K562 (cell line): ENCODE results near the gene PRUNE1. TPM values are rescaled to one million over a fixed set of nuclear protein-coding genes. Genes with fewer than 3 reads are reported as not detected.

Source experiments
- CBFA2T3 ChIP-seq: fragments of 450-650 bp; IDR thresholded peaks from 2 replicates; pipeline ENCODE4 v1.6.1; 2017
- CTBP1 ChIP-seq: fragments of 450-650 bp; IDR thresholded peaks from 2 replicates; pipeline ENCODE4 v1.6.1; 2016; ENCODE audit warnings: borderline replicate concordance
- CXXC5 ChIP-seq: fragments of 250-450 bp; sonication (Bioruptor Pico); IDR thresholded peaks from 2 replicates; pipeline ENCODE4 v1.8.0; 2022; ENCODE audit warnings: inconsistent platforms, mild to moderate bottlenecking, moderate library complexity
- ETV1 ChIP-seq: fragments of 450-650 bp; conservative IDR thresholded peaks from 2 replicates; pipeline ENCODE4 v1.6.1; 2016; ENCODE audit warnings: missing genetic modification characterization, control low read depth, low read depth, missing compliant biosample characterization
- ETV5 ChIP-seq: sonication (generic); formaldehyde crosslinking; IDR thresholded peaks from 2 replicates; pipeline ENCODE4 v1.4.0; 2020; ENCODE audit warnings: low read depth, mild to moderate bottlenecking, missing genetic modification reagents
- MTA3 ChIP-seq: fragments of 450-650 bp; formaldehyde crosslinking; IDR thresholded peaks from 2 replicates; pipeline ENCODE4 v1.6.1; 2017; ENCODE audit warnings: mild to moderate bottlenecking, borderline replicate concordance
- MYC ChIP-seq, 2 experiments: fragments of 250-450 bp in 1 of 2; sonication (Bioruptor Pico) in 1 of 2; IDR thresholded peaks; 2 replicates each; pipeline versions ENCODE4 v1.5.1 to v1.6.1; 2012 to 2021; ENCODE audit warnings: low read depth in 2 of 2, borderline replicate concordance in 1 of 2, improper control_type of control experiment in 1 of 2, low read length in 1 of 2, mild to moderate bottlenecking in 1 of 2, moderate library complexity in 1 of 2
- NR2C1 ChIP-seq, 2 experiments: fragments of 450-650 bp; IDR thresholded peaks; 2 replicates each; pipeline ENCODE4 v1.6.1; 2017; ENCODE audit warnings: mild to moderate bottlenecking in 2 of 2, antibody characterized with exemption in 1 of 2, inconsistent platforms in 1 of 2, missing compliant biosample characterization in 1 of 2, missing genetic modification characterization in 1 of 2
- PHB ChIP-seq: fragments of 250-450 bp; sonication (Bioruptor Pico); IDR thresholded peaks from 2 replicates; pipeline ENCODE4 v1.5.0; 2021
- POLR3G ChIP-seq: IDR thresholded peaks from 2 replicates; pipeline ENCODE4 v1.6.1; 2011; ENCODE audit not compliant: insufficient read length, insufficient replicate concordance; ENCODE audit errors: extremely low read depth
- RFX1 ChIP-seq: fragments of 450-650 bp; IDR thresholded peaks from 2 replicates; pipeline ENCODE4 v1.6.1; 2016; ENCODE audit warnings: mild to moderate bottlenecking, moderate library complexity
- SAP30 ChIP-seq: fragments of 200-600 bp; sonication (generic); IDR thresholded peaks from 2 replicates; pipeline ENCODE4 v1.6.1; 2012; ENCODE audit warnings: borderline replicate concordance, low read depth, mild to moderate bottlenecking, moderate library complexity, low read length, control low read depth, inconsistent platforms; ENCODE audit not compliant: insufficient read depth, poor library complexity, severe bottlenecking
- SIX5 ChIP-seq, 2 experiments: IDR thresholded peaks; 2 replicates each; pipeline ENCODE4 v1.6.1; 2011; ENCODE audit warnings: low read length in 2 of 2, borderline replicate concordance in 1 of 2, low read depth in 1 of 2, mild to moderate bottlenecking in 1 of 2, moderate library complexity in 1 of 2; ENCODE audit not compliant: insufficient read depth in 1 of 2
- SREBF2 ChIP-seq: sonication (generic); formaldehyde crosslinking; IDR thresholded peaks from 2 replicates; pipeline ENCODE4 v1.4.0; 2020; ENCODE audit warnings: mild to moderate bottlenecking, missing genetic modification reagents
- SUPT5H ChIP-seq: fragments of 450-650 bp; IDR thresholded peaks from 2 replicates; pipeline ENCODE4 v1.6.1; 2016
- TAF9B ChIP-seq: fragments of 450-650 bp; IDR thresholded peaks from 2 replicates; pipeline ENCODE4 v1.6.1; 2018; ENCODE audit warnings: mild to moderate bottlenecking; ENCODE audit not compliant: partially characterized antibody
- ZNF583 ChIP-seq: fragments of 250-450 bp; sonication (Bioruptor Pico); IDR thresholded peaks from 2 replicates; pipeline ENCODE4 v1.4.0; 2020
- ZNF668 ChIP-seq: fragments of 250-450 bp; sonication (Bioruptor Pico); IDR thresholded peaks from 2 replicates; pipeline ENCODE4 v1.8.0; 2022; ENCODE audit warnings: mild to moderate bottlenecking, inconsistent platforms
- polyA plus RNA-seq, 8 experiments: library from polyadenylated mRNA; depleted of rRNA in 4 of 8; stranded (reverse) in 5 of 8; unstranded in 3 of 8; fragments of >200 nt; fragmentation: Nextera tagmentation in 2 of 8; fragmentation: Illumina TruSeq in 1 of 8; extraction: Ambion mirVana in 2 of 8; extraction: Trizol in 1 of 8; gene quantifications; 2 replicates each; pipeline versions ENCODE4 v1.2.1 to v1.2.3, GENCODE V29; 2011 to 2014; ENCODE audit warnings: inconsistent platforms in 1 of 8, missing spikeins in 1 of 8
- total RNA-seq, 7 experiments: library from RNA; depleted of rRNA in 6 of 7; stranded (reverse); fragments of >200 nt in 6 of 7; fragmentation: Illumina TruSeq in 2 of 7; extraction: Trizol in 2 of 7; gene quantifications; 2 replicates each; pipeline versions ENCODE4 v1.2.1 to v1.2.3, GENCODE V29; 2011 to 2021; ENCODE audit warnings: low replicate concordance in 1 of 7
- TF ChIP-seq, protein P1 (sequence below): sonication (generic); formaldehyde crosslinking; IDR thresholded peaks from 2 replicates; pipeline ENCODE4 v1.5.0; 2020; ENCODE audit warnings: missing genetic modification reagents
- TF ChIP-seq, protein P2 (sequence below): fragments of 250-450 bp; sonication (Bioruptor Pico); IDR thresholded peaks from 2 replicates; pipeline ENCODE4 v1.4.0; 2020; ENCODE audit warnings: mild to moderate bottlenecking, moderate library complexity
- TF ChIP-seq, protein P3 (sequence below): fragments of 450-650 bp; IDR thresholded peaks from 2 replicates; pipeline ENCODE4 v1.6.1; 2017; ENCODE audit warnings: mild to moderate bottlenecking, moderate library complexity
- TF ChIP-seq, protein P4 (sequence below): fragments of 250-450 bp; sonication (Bioruptor Pico); IDR thresholded peaks from 2 replicates; pipeline ENCODE4 v1.9.0; 2021; ENCODE audit warnings: mild to moderate bottlenecking

The PRUNE1 gene
- total and polyA plus RNA-seq, 9 of the 15 experiments (the other 6 are each of a cell fraction or from before 2014, with no cell fraction given) = 16.7 to 48.3 (median 26.2) TPM

DNA sequence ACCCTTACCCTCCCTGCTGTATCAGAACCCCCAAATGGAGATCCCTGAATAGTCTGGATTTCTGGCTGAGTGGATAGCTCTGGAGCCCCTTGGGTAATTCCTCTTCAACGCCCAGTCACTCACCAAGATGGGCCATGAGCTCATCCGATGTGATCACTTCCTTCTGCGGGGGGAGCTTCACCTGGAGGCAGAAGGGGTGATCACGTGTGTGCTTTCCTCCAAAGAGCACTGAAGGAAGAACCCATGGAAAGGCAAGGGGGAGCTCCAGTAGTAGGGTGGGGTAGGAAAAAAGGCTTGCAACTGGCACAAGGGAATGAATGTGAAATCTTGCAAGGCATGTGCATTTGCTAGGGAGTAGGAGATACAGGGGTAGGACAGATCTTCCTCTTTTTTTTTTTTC is 6.6 kb upstream of the PRUNE1 start (continued):
- peak; percentile 62 for TF ChIP-seq ETV1 (tag)
- TF ChIP-seq MTA3 = no peak
- TF ChIP-seq SAP30 = no peak
- TF ChIP-seq MYC (IDR thresholded peaks at IDR 0.05; ENCODE audit: low read depth, low read length) = peak; percentile 27; the same call in 1 of the 2 replicates
- TF ChIP-seq MYC (CRISPR knock-in tag; IDR thresholded peaks at IDR 0.05; ENCODE audit: borderline replicate concordance, low read depth) = no peak
- TF ChIP-seq RFX1 = no peak
- no peak for TF ChIP-seq POLR3G
- TF ChIP-seq, protein P1, sequence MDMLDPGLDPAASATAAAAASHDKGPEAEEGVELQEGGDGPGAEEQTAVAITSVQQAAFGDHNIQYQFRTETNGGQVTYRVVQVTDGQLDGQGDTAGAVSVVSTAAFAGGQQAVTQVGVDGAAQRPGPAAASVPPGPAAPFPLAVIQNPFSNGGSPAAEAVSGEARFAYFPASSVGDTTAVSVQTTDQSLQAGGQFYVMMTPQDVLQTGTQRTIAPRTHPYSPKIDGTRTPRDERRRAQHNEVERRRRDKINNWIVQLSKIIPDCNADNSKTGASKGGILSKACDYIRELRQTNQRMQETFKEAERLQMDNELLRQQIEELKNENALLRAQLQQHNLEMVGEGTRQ (CRISPR knock-in tag) = peak; percentile 73
- 0 out of 2 replicates have a peak, but pooled peaks have one; percentile 54 for TF ChIP-seq ETV5 (CRISPR knock-in tag)
- no peak for TF ChIP-seq SIX5 (IDR thresholded peaks at IDR 0.05; ENCODE audit: borderline replicate concordance in 1 of 2, insufficient read depth in 1 of 2, low read depth in 1 of 2, low read length in 2 of 2)
- TF ChIP-seq CTBP1 = peak; percentile 60; the same call in 1 of the 2 replicates
- no peak for TF ChIP-seq SUPT5H
- no peak for TF ChIP-seq ZNF583 (CRISPR knock-in tag)
- peak; percentile 18; the same call in 1 of the 2 replicates for TF ChIP-seq CXXC5 (CRISPR knock-in tag)
- TF ChIP-seq, protein P2, sequence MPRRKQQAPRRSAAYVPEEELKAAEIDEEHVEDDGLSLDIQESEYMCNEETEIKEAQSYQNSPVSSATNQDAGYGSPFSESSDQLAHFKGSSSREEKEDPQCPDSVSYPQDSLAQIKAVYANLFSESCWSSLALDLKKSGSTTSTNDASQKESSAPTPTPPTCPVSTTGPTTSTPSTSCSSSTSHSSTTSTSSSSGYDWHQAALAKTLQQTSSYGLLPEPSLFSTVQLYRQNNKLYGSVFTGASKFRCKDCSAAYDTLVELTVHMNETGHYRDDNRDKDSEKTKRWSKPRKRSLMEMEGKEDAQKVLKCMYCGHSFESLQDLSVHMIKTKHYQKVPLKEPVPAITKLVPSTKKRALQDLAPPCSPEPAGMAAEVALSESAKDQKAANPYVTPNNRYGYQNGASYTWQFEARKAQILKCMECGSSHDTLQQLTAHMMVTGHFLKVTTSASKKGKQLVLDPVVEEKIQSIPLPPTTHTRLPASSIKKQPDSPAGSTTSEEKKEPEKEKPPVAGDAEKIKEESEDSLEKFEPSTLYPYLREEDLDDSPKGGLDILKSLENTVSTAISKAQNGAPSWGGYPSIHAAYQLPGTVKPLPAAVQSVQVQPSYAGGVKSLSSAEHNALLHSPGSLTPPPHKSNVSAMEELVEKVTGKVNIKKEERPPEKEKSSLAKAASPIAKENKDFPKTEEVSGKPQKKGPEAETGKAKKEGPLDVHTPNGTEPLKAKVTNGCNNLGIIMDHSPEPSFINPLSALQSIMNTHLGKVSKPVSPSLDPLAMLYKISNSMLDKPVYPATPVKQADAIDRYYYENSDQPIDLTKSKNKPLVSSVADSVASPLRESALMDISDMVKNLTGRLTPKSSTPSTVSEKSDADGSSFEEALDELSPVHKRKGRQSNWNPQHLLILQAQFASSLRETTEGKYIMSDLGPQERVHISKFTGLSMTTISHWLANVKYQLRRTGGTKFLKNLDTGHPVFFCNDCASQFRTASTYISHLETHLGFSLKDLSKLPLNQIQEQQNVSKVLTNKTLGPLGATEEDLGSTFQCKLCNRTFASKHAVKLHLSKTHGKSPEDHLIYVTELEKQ (CRISPR knock-in tag) = no peak
- TF ChIP-seq, protein P3, sequence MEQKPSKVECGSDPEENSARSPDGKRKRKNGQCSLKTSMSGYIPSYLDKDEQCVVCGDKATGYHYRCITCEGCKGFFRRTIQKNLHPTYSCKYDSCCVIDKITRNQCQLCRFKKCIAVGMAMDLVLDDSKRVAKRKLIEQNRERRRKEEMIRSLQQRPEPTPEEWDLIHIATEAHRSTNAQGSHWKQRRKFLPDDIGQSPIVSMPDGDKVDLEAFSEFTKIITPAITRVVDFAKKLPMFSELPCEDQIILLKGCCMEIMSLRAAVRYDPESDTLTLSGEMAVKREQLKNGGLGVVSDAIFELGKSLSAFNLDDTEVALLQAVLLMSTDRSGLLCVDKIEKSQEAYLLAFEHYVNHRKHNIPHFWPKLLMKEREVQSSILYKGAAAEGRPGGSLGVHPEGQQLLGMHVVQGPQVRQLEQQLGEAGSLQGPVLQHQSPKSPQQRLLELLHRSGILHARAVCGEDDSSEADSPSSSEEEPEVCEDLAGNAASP = no peak
- TF ChIP-seq NR2C1 (IDR thresholded peaks at IDR 0.05) = no peak
- TF ChIP-seq NR2C1 (tag; IDR thresholded peaks at IDR 0.05) = no peak
- TF ChIP-seq TAF9B = no peak
- TF ChIP-seq, protein P4, sequence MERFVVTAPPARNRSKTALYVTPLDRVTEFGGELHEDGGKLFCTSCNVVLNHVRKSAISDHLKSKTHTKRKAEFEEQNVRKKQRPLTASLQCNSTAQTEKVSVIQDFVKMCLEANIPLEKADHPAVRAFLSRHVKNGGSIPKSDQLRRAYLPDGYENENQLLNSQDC (CRISPR knock-in tag) = no peak
- no peak for TF ChIP-seq ZNF668 (CRISPR knock-in tag)
- no peak for TF ChIP-seq SREBF2 (CRISPR knock-in tag)
- no peak for TF ChIP-seq CBFA2T3
- no peak for TF ChIP-seq PHB (CRISPR knock-in tag)
